AG10803 (cell line): ENCODE data around the gene PLA2G6.

Experiments
- DNase-seq: peaks from one replicate; pipeline ENCODE4 v3.0.0; 2010; ENCODE audit warnings: low read depth
- H3K4me3 ChIP-seq: 2 replicates; pipeline ENCODE4 v1.5.1; 2011; ENCODE audit warnings: mild to moderate bottlenecking, low read length, control low read depth
- CTCF ChIP-seq: conservative IDR thresholded peaks from 2 replicates; pipeline ENCODE4 v1.5.1; 2011; ENCODE audit warnings: mild to moderate bottlenecking, low read length, control low read depth, inconsistent platforms

The PLA2G6 gene

GRCh38 chr22:38135133-38135706 lies 46.4 kb downstream of the PLA2G6 start:
- no peak for TF ChIP-seq CTCF
- H3K4me3 ChIP-seq: no peak overlapping the region
- DNase-seq: peak; percentile 80

GRCh38 chr22:38133331-38133730 lies 48.3 kb downstream of the PLA2G6 start:
- TF ChIP-seq CTCF: no peak
- no peak overlapping the region for H3K4me3 ChIP-seq
- DNase-seq: no peak

GRCh38 chr22:38132794-38133193 lies 48.8 kb downstream of the PLA2G6 start:
- H3K4me3 ChIP-seq: no peak overlapping the region
- TF ChIP-seq CTCF: no peak
- no peak for DNase-seq

- TF ChIP-seq CTCF: no peak
- DNase-seq: no peak
- no peak overlapping the region for H3K4me3 ChIP-seq
Observed at GRCh38 chr22:38132136-38132535, 49.5 kb downstream of the PLA2G6 start.

- no peak overlapping the region for H3K4me3 ChIP-seq
- no peak for DNase-seq
- TF ChIP-seq CTCF: no peak
Observed at GRCh38 chr22:38131399-38131798, 50.2 kb downstream of the PLA2G6 start.

- TF ChIP-seq CTCF: no peak
- H3K4me3 ChIP-seq: no peak overlapping the region
- DNase-seq: no peak
Observed at GRCh38 chr22:38129856-38130255, 51.8 kb downstream of the PLA2G6 start.

- no peak for TF ChIP-seq CTCF
- DNase-seq: no peak
- no peak overlapping the region for H3K4me3 ChIP-seq
Observed at GRCh38 chr22:38129021-38129420, 52.6 kb downstream of the PLA2G6 start.
